Uterus (tissue), 4 donors: ENCODE data around the gene CACNA2D1. TPM values are rescaled to one million over a fixed set of nuclear protein-coding genes. Genes with fewer than 3 reads are reported as not detected.

Source experiments
- DNase-seq, 2 donors: peaks; one replicate each; pipeline ENCODE4 v3.0.0-alpha.2; 2019 to 2020
- H3K27ac ChIP-seq, 2 donors: fragments of 200-600 bp; sonication (generic); 1 replicate in 1 of 2; 2 replicates in 1 of 2; pipeline ENCODE4 v1.5.1; 2016 to 2018
- H3K27me3 ChIP-seq, 2 donors: fragments of 200-600 bp; sonication (generic); one replicate each; pipeline ENCODE4 v1.5.1; 2018 to 2019; ENCODE audit warnings: control low read depth in 1 of 2
- H3K36me3 ChIP-seq, 2 donors: fragments of 200-600 bp; sonication (generic); one replicate each; pipeline ENCODE4 v1.5.1; 2019; ENCODE audit warnings: control low read depth in 1 of 2
- H3K4me1 ChIP-seq, 2 donors: fragments of 200-600 bp; sonication (generic); one replicate each; pipeline ENCODE4 v1.5.1; 2018 to 2019; ENCODE audit warnings: control low read depth in 1 of 2
- H3K4me3 ChIP-seq, 2 donors: fragments of 200-600 bp; sonication (generic); 1 replicate in 1 of 2; 2 replicates in 1 of 2; pipeline ENCODE4 v1.5.1; 2018 to 2019; ENCODE audit warnings: mild to moderate bottlenecking in 1 of 2
- H3K9me3 ChIP-seq, 2 donors: fragments of 200-600 bp; sonication (generic); one replicate each; pipeline ENCODE4 v1.5.1; 2019; ENCODE audit warnings: control low read depth in 1 of 2
- CTCF ChIP-seq, 4 experiments: fragments of 200-600 bp in 2 of 4; fragments of 450-650 bp in 2 of 4; sonication (generic) in 2 of 4; IDR thresholded peaks; one replicate each; pipeline ENCODE4 v1.5.1; 2016 to 2019; ENCODE audit warnings: antibody characterized with exemption in 4 of 4, mild to moderate bottlenecking in 2 of 4, moderate library complexity in 1 of 4
- POLR2A ChIP-seq, 2 donors: fragments of 450-650 bp; IDR thresholded peaks; one replicate each; pipeline ENCODE4 v1.6.1; 2016; ENCODE audit warnings: antibody characterized with exemption in 2 of 2, mild to moderate bottlenecking in 1 of 2, moderate library complexity in 1 of 2
- intact Hi-C: fragments of 100-400 bp; cut with DNase I; formaldehyde crosslinking; loops from one replicate; pipeline ENCODE4 v1.15.1; 2023; ENCODE audit warnings: low total_unique reads
- total RNA-seq, 4 donors: library from RNA; depleted of rRNA in 3 of 4; stranded (reverse); fragments of >200 nt in 3 of 4; gene quantifications; one replicate each; pipeline versions ENCODE4 v1.1.0 to v1.2.4, GENCODE V29; 2014 to 2023
- donor health status: DM: yes; HTN: yes; CAD: no.

The CACNA2D1 gene
- total RNA-seq, 4 donors from 2014 or later: 30.1 to 54.1 (median 43.6) TPM

DNA sequence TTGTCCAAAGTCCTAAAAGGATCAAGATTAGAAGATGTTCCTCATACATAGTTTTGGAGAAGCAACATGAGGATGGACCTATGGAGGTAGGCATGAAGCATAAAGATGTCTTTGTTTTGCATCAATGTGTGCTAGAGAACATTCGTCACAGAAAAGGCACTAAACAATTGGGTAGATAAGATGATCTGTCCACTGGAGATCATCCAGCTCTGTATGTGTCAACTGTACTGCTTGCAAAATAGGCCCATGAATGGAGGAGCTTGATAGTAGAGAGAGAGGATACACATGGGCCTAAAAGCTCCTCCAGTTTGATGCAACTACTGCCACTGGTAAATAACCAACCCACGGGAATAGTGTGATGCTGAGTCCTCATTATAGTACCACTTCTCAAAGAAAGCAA lies 387.3 kb downstream of the CACNA2D1 start:
- no peak for TF ChIP-seq POLR2A (IDR thresholded peaks at IDR 0.05)
- no peak for TF ChIP-seq CTCF (IDR thresholded peaks at IDR 0.05)
- DNase-seq: no peak
- H3K27ac ChIP-seq: no peak overlapping the region
- no peaks in the 10 kb centered on the region for H3K27me3 ChIP-seq
- no peak overlapping the region for H3K4me3 ChIP-seq
- no peaks in the 10 kb centered on the region for H3K4me1 ChIP-seq
- no peaks in the 10 kb centered on the region for H3K9me3 ChIP-seq
- H3K36me3 ChIP-seq: no peaks in the 10 kb centered on the region
- intact Hi-C loops: no loop called here

- Histone ChIP-seq H3K36me3 (no peaks in the 10 kb centered on the region), H3K27me3 (no peaks in the 10 kb centered on the region), H3K27ac (no peak overlapping the region), H3K9me3 (no peaks in the 10 kb centered on the region), H3K4me3 (no peak overlapping the region), H3K4me1 (no peaks in the 10 kb centered on the region)
- TF ChIP-seq POLR2A (IDR thresholded peaks at IDR 0.05): no peak
- no peak for TF ChIP-seq CTCF (IDR thresholded peaks at IDR 0.05)
- DNase-seq: no peak
- intact Hi-C loops: no loop called here
Observed at GRCh38 chr7:82054544-82054943, 389.0 kb downstream of the CACNA2D1 start.

DNA sequence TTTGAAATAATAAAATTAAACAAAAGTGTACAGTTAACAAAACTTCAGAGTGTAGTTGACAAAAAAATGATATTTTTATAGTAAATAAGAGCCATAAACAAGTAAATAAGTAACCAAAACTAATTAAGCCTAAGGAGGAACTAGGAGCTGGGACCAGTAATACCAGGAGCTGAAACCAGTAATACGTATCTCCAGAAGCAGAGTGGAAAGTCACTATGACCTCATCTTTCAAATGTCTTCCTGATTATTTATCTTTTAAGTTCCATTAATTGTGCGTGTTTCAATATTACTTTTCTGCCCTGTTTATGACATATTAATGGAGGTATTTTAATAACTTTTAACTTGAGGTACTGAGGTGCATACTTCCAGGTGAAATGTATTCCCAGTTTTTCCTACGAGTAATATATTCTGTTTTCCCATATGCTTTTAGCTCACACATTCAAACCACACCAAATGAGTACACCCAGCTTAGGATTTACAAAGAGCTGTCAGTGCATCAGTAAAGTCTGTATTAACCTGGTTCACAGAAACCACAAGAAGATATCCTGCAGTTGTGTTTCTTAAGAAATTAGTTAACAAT lies 390.0 kb downstream of the CACNA2D1 start:
- H3K9me3 ChIP-seq: no peaks in the 10 kb centered on the region
- no peak overlapping the region for H3K27ac ChIP-seq
- H3K27me3 ChIP-seq: no peaks in the 10 kb centered on the region
- H3K4me3 ChIP-seq: no peak overlapping the region
- no peaks in the 10 kb centered on the region for H3K4me1 ChIP-seq
- no peak for DNase-seq
- intact Hi-C loops: no loop called here
- TF ChIP-seq CTCF (IDR thresholded peaks at IDR 0.05) (no peak), POLR2A (IDR thresholded peaks at IDR 0.05) (no peak)
- H3K36me3 ChIP-seq: no peaks in the 10 kb centered on the region

DNA sequence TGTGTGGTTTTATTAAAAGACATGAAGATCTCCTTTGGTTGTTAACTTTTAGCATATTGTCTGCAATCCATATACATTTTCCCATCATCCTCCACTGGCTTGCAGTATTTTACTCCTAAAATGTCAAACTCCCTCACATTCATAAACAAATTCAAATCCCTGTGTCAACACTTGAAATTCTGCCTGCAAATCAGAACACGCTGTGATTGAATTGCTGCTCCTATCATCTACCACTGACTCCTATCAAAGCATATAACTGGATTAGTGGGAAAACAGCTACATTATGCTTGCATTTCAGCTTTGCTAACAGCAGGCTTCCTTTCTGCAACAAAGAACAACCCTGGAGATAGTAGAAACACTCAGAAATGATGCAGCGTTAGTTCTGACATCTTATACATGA lies 392.0 kb downstream of the CACNA2D1 start:
- TF ChIP-seq POLR2A (IDR thresholded peaks at IDR 0.05) (no peak), CTCF (IDR thresholded peaks at IDR 0.05) (no peak)
- Histone ChIP-seq H3K27me3 (no peaks in the 10 kb centered on the region), H3K36me3 (no peaks in the 10 kb centered on the region), H3K27ac (no peak overlapping the region), H3K4me3 (no peak overlapping the region), H3K4me1 (no peaks in the 10 kb centered on the region), H3K9me3 (no peaks in the 10 kb centered on the region)
- no peak for DNase-seq
- intact Hi-C loops: no loop called here

DNA sequence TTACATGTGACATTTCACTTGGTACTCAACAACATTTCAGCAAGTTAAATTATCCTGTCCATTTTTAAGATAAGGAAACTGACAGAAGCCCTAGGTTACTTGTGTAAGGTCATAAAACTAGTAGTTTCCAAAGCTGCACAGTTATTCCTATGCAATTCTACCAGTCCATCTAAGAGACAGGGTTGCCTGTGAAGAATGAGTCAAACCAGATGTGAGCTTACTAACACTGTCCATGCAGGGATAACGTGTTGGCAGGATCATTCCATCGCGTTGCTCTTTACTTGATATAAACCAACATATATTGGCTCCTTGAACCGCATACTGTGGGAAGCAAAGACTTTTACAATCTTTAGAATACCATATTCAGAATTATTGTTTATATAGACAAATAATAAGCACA lies 392.8 kb downstream of the CACNA2D1 start:
- Histone ChIP-seq H3K27ac (no peak overlapping the region), H3K4me1 (no peaks in the 10 kb centered on the region), H3K9me3 (no peaks in the 10 kb centered on the region), H3K27me3 (no peaks in the 10 kb centered on the region), H3K36me3 (no peaks in the 10 kb centered on the region), H3K4me3 (no peak overlapping the region)
- no peak for DNase-seq
- intact Hi-C loops: no loop called here
- no peak for TF ChIP-seq CTCF (IDR thresholded peaks at IDR 0.05)
- TF ChIP-seq POLR2A (IDR thresholded peaks at IDR 0.05): no peak
